ENCODE measurements around the gene TEKT1. TPM values are rescaled to one million over a fixed set of nuclear protein-coding genes. Genes with fewer than 3 reads are reported as not detected.
"Not testable (repeated sequence)": the region's sequence is repeated elsewhere in the genome, so short reads cannot be mapped to it uniquely, and the experiment has no call there.

TEKT1 gene
- total and polyA plus RNA-seq, 10 donors, result not detected

GRCh38 chr17:6843241-6843880, 11.8 kb upstream of the TEKT1 start:
- peaks cover 0 to 10% (median 5%) of the 10 kb centered on the region in 6 donors for H3K4me1 ChIP-seq
- intact Hi-C loops (cut with DNase I; ENCODE audit: low total_unique reads), result loop anchor here (10.0 kb wide), 1 partner anchor 151 kb away; the partner anchor contains the start of gene ALOX12
- DNase-seq, result no peak
- WGBS, 5 donors, result 20 to 24% (median 22%) methylated on average over 7 of the region's 7 CpGs
- no peak for TF ChIP-seq POLR2A (IDR thresholded peaks at IDR 0.05)
- no peak for TF ChIP-seq POLR2AphosphoS5 (IDR thresholded peaks at IDR 0.05)
- TF ChIP-seq, protein P1, sequence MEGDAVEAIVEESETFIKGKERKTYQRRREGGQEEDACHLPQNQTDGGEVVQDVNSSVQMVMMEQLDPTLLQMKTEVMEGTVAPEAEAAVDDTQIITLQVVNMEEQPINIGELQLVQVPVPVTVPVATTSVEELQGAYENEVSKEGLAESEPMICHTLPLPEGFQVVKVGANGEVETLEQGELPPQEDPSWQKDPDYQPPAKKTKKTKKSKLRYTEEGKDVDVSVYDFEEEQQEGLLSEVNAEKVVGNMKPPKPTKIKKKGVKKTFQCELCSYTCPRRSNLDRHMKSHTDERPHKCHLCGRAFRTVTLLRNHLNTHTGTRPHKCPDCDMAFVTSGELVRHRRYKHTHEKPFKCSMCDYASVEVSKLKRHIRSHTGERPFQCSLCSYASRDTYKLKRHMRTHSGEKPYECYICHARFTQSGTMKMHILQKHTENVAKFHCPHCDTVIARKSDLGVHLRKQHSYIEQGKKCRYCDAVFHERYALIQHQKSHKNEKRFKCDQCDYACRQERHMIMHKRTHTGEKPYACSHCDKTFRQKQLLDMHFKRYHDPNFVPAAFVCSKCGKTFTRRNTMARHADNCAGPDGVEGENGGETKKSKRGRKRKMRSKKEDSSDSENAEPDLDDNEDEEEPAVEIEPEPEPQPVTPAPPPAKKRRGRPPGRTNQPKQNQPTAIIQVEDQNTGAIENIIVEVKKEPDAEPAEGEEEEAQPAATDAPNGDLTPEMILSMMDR (IDR thresholded peaks at IDR 0.05 in 8 of 11, conservative IDR thresholded peaks at IDR 0.05 in 3 of 11), result peak; percentile 16 to 66 (median 52)
- H3K4me3 ChIP-seq, result no peak overlapping the region
- H3K9me3 ChIP-seq, result no peaks in the 10 kb centered on the region
- H3K27me3 ChIP-seq (replicated peaks in 1 of 7), result peaks cover 0 to 43% (median 4%) of the 10 kb centered on the region in 7 donors
- no peaks in the 10 kb centered on the region for H3K36me3 ChIP-seq
- H3K27ac ChIP-seq, result no peak overlapping the region

- DNase-seq, H3K27ac ChIP-seq, H3K9me3 ChIP-seq, H3K36me3 ChIP-seq, H3K4me3 ChIP-seq: not testable (repeated sequence)
- 25 to 40% (median 33%) methylated on average over 7 to 9 of the region's 14 CpGs for WGBS, 5 donors
- Histone ChIP-seq H3K27me3 (replicated peaks in 1 of 7) (peaks cover 0 to 55% (median 12%) of the 10 kb centered on the region in 7 donors), H3K4me1 (peaks cover 0 to 10% (median 5%) of the 10 kb centered on the region in 6 donors)
- intact Hi-C loops (cut with DNase I; ENCODE audit: low total_unique reads), result loop anchor here (10.0 kb wide), 1 partner anchor 153 kb away; the partner anchor contains the start of gene ALOX12
These were observed 10.2 kb upstream of the TEKT1 start for GRCh38 chr17:6841769-6842168.

DNA sequence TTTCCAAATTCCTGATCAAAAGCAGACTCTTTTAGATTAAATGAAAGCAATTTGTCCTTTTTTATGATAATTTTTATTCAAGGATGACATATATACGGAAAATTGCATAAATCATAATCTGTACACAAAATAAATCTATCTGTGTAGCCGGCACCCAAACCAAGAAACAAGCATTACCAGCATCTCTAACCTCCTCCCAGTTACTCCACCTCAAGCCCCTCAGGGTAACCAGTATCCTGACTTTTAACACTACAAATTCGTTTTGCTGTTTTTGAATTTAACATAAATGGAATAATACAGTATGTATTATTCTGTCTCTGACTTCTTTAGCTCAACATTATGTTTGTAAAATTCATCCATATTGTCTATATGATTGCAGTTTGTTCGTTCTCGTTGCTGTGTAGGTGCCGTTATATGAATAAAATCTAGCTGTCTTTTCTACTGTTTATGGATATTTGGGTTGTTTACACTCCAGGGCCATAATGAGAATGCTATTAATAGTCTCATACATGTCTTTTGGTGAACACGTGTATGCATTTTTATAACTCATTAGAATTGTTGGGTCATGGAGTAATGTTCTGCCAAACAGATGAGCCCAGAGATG, 1.0 kb downstream of the TEKT1 start:
- Histone ChIP-seq H3K27ac (no peak overlapping the region), H3K27me3 (replicated peaks in 1 of 7) (peaks cover 0 to 83% (median 31%) of the 10 kb centered on the region in 7 donors)
- 66 to 76% (median 72%) methylated on average over 7 of the region's 7 CpGs for WGBS, 5 donors

DNA sequence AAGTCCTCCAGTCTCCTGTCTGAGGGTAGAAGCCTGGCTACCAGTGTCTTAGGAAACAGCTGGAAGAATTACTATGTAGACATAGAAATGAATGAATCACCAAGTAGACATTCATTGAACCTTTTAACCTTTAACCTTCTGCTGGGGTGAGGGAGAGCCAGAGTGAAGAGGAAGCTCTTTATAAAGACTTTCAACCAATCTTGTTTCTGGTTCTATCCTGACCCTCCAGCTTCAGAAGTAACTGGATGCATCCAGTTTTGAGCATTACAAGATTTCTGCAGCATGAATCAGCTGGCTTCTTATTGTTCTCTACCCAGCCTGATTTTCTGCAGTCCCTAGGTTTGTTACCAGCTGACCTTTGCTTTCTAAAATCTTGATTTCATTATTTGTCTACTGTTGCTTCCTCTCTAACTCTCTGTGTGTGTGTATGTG, 8.5 kb downstream of the TEKT1 start:
- intact Hi-C loops (cut with DNase I; ENCODE audit: low total_unique reads), result no loop called here
- DNase-seq, result no peak
- no peaks in the 10 kb centered on the region for H3K36me3 ChIP-seq
- no peak for TF ChIP-seq POLR2AphosphoS5 (IDR thresholded peaks at IDR 0.05)
- no peak for TF ChIP-seq POLR2A (IDR thresholded peaks at IDR 0.05)
- TF ChIP-seq, protein P1 (IDR thresholded peaks at IDR 0.05 in 8 of 11, conservative IDR thresholded peaks at IDR 0.05 in 3 of 11), result no peak
- H3K4me1 ChIP-seq, result no peaks in the 10 kb centered on the region
- peaks cover 0 to 5% (median 0%) of the 10 kb centered on the region in 8 donors for H3K9me3 ChIP-seq
- H3K4me3 ChIP-seq, result no peak overlapping the region
- H3K27ac ChIP-seq, result peak overlapping the region in 1 of 8 donors; percentile 24
- peaks cover 0 to 18% (median 0%) of the 10 kb centered on the region in 7 donors for H3K27me3 ChIP-seq (replicated peaks in 1 of 7)

More for the DNA sequence above, 1.0 kb downstream of the TEKT1 start:
- Histone ChIP-seq H3K36me3 (no peaks in the 10 kb centered on the region), H3K4me3 (no peak overlapping the region), H3K4me1 (peaks cover 0 to 16% (median 11%) of the 10 kb centered on the region in 6 donors), H3K9me3 (no peaks in the 10 kb centered on the region)
- no peak for DNase-seq
- TF ChIP-seq, protein P1 (IDR thresholded peaks at IDR 0.05 in 8 of 11, conservative IDR thresholded peaks at IDR 0.05 in 3 of 11), result no peak
- TF ChIP-seq POLR2A (IDR thresholded peaks at IDR 0.05), result no peak
- TF ChIP-seq POLR2AphosphoS5 (IDR thresholded peaks at IDR 0.05), result no peak
- intact Hi-C loops (cut with DNase I; ENCODE audit: low total_unique reads), result no loop called here
